CD1c-positive myeloid dendritic cell (primary cell): ENCODE results near the gene MT3.
"Not testable (repeated sequence)": the region's sequence is repeated elsewhere in the genome, so short reads cannot be mapped to it uniquely, and the experiment has no call there.

Source experiments
- DNase-seq: peaks from one replicate; pipeline ENCODE4 v3.0.0-alpha.2; 2016; ENCODE audit errors: extremely low spot score

MT3 gene

GRCh38 chr16:56610017-56610608 is 20.8 kb downstream of the MT3 start:
- peak; percentile 93 for DNase-seq

DNA sequence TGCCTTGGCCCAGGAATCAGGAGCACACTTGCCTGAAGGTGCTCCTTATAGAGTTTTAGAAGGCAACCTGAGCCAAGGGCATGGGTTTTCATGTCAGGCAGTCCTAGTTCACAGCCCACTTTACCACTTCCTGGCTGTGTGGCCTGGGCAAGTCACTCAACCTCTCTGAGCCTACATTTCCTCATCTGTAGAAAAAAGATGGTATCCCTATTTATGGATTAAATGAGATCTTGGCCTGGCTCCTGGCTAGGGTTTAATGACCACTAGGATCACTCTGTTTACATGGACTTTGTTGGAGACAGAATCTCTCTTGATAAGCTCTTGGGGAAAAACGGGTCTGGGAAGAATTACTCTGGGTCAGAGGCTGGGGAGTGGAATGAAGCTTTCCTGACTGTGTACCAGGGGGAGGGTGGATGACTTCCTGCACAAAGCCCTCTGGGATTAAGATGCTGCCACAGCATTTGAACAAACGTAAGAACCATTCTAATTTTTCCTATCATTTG is 21.3 kb downstream of the MT3 start:
- no peak for DNase-seq

DNA sequence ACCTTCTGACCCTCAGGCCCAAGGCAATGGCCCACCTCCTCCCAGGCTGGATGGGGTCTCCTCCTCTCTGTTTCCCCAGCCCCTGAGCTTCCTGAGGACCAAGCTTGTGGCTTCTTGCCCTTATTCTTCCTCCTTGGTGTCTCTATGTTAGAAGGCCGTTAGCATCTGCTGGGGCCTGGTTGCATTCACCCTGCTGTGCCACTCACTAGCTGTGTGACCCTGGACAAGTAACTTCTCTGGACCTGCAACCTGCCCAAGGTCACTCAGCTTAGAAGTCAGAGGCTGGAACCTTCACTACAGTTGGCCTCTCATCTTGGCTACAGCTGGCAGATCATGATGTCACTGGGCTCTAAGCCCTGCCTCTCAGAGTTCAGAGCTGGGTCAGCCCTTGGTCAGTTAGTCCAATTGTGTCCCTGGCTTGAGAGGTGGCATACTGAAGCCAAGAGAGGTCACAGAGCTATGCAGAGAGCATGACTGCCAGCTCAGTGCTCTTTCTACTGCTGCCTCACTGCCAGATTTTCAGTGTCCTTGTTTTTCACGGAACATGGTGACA is 22.0 kb downstream of the MT3 start:
- DNase-seq, result no peak

- DNase-seq, result no peak
Measured at GRCh38 chr16:56613706-56614105, 24.4 kb downstream of the MT3 start.

DNA sequence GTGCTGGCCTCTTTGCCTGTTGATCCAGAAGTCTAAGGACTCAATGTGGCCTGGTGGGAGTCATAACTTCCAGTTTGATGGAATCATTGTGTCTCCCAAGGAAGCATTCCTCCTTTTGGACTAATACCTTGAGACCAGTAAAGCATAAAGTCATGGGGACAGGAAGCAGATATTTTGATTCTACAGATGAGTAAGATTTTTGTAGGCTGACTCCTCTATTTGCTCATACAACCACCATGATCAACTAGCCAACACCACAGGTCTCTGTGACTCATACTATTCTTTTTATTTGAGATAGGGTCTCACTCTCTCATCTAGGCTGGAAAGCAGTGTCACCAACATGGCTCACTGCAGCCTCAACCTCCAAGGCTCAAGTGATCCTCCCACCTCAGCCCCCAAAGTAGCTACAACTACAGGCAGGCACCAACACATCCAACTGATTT is 25.2 kb downstream of the MT3 start:
- no peak for DNase-seq

GRCh38 chr16:56615353-56615752 is 26.0 kb downstream of the MT3 start:
- DNase-seq, result no peak

- no peak for DNase-seq
Measured at GRCh38 chr16:56616608-56617211, 27.4 kb downstream of the MT3 start.

DNA sequence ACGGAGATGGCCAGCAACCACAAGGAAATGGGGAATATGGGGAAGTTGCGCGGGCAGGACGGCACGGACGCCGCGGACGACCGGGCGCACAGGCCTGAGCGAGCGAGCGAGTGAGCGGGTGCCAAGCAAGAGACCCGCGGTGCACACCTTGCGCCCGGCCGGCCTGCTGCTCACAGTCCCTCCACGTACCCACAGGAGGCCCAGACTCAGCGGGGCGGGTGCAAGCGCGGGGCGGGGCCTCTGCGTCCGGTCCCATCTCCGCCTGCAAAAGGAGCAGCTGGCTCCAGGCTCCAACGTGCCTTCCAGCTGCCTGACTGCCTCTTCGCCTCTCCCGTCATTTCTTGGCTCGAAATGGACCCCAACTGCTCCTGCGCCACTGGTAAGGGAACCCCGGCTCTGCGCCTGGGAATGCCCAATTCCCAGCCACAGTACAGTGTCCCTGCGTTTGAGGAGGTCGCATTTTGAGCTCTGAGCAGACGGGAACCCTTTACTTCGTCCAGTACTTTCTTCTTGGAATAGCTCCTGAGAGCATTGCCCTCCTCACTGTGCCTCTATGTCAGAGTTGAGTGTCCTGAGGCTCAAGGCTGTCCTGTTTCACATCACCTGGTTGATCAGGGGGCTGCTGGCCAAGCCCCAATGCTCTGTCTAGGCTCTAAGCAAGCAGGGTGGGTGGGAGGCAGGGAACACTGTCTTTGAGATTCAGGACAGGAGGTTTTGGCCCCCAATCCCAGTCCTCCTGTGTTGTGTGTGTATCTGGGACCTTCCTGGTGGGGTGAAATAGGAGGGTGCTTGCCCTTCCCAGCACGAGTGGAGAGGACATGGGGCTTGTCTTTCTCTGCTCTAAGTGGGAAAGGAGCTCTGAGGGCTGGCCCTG is 28.1 kb downstream of the MT3 start:
- peak; percentile 39 for DNase-seq

DNA sequence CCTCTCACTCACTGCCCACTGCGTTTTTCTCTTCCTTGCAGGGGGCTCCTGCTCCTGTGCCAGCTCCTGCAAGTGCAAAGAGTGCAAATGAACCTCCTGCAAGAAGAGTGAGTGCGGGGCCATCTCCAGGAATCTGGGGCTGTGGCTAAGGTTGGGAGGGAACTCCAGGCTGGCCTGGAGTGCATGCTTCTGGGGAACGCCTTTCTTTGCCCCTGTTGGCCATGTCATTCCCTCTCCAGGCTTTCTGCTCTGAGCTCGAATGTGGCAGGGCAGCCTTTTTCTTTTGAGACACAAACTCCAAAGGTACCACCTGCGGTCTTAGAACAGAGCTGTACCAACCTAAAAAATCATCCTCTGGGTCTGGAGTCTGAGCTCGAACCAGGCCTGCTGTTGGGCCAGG is 28.8 kb downstream of the MT3 start:
- no peak for DNase-seq

- DNase-seq, result no peak
Measured at GRCh38 chr16:56620339-56620897, 31.1 kb downstream of the MT3 start.

DNA sequence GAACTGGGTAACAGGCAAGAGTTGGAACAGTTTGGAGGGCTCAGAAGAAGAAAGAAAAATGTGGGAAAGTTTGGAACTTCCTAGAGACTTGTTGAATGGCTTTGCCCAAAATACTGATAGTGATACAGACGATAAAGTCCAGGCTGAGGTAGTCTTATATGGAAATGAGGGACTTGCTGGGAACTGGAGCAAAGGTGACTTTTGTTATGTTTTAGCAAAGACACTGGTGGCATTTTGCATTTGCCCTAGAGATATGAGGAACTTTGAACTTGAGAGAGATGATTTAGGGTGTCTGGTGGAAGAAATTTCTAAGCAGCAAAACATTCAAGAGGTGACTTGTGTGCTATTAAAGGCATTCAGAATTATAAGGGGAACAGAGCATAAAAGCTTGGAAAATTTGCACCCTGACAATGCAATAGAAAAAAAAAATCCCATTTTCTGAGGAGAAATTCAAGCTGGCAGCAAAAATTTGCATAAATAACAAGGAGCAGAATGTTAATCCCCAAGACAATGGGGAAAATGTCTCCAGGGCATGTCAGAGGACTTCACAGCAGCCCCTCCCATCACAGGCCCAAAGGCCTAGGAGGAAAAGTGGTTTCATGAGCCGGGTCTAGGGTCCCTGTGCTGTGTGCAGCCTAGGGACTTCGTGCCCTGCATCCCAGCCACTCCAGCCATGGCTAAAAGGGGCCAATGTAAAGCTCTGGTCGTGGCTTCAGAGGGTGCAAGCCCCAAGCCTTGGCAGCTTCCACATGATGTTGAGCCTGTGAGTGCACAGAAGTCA is 32.5 kb downstream of the MT3 start:
- DNase-seq, result not testable (repeated sequence)

- not testable (repeated sequence) for DNase-seq
Measured at GRCh38 chr16:56623184-56623583, 33.9 kb downstream of the MT3 start.

- DNase-seq, result no peak
Measured at GRCh38 chr16:56623637-56624036, 34.3 kb downstream of the MT3 start.

DNA sequence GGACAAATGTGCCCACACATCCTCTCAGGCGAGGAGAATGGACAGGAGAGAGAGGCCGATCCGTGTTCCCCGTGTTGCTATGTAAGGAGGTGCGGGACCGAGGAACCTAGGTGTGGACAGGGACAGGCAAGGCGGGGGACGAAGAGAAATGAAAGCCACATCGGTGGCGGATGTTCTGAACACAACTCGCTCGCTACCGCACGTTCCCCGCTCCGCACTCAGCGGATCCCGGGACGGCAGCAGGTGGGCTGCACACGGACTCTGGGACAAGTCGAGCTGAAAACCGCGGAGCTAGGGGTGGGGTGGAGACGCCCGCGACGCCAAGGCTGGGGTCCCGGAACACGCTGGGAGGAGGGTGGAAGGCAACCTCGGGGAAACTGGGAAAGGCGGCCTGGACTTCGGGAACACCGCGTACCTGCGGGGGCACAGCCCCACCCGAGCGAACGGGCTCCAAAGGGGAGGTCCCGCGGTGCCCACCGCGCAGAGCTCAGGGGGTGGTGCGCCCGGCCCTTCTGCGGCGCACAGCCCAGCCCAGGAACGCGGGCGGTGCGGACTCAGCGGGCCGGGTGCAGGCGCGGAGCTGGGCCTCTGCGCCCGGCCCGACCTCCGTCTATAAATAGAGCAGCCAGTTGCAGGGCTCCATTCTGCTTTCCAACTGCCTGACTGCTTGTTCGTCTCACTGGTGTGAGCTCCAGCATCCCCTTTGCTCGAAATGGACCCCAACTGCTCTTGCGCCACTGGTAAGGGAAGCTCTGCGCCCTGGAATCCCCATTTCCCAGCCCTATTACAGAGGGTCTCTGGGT is 36.0 kb downstream of the MT3 start, which contains the start of gene MT1E:
Gene MT1E (plus strand): TSS at position 642 of the 803 bp plus-strand sequence. CDS start 71 bp downstream, at position 713.
- DNase-seq, result peak; percentile 60

DNA sequence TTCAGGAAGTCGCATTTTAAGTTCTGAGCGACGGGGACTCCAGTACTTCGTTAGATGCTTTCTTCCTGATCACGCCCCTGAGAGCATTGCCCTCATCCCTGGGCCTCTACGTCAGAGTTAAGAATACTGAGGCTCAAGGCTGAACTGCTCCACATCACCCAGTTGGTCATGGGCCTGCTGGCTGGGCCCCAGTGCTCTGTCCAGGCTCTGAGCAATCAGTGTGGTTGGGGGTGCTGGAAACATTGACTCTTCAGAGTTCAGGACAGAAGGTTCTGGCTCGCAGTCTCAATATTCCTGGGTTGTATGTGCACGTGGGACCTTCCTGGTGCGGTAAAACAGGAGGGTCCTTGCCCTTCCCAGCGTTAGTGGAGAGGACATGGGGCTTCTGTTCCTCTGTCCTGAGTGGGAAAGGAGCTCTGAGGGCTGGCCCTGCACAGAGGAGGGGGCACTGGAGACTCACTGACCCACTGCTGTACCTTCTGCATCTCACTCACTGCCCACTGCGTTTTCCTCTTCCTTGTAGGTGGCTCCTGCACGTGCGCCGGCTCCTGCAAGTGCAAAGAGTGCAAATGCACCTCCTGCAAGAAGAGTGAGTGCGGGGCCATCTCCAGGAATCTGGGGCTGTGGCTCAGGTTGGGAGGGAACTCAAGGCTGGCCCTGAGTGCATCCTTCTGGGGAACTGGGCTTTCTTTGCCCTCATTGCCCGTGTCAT is 36.8 kb downstream of the MT3 start:
- no peak for DNase-seq

GRCh38 chr16:56626685-56627084 is 37.4 kb downstream of the MT3 start:
- no peak for DNase-seq

- DNase-seq, result no peak
Measured at GRCh38 chr16:56628486-56629350, 39.4 kb downstream of the MT3 start.

- no peak for DNase-seq
Measured at GRCh38 chr16:56629531-56629930, 40.2 kb downstream of the MT3 start.

DNA sequence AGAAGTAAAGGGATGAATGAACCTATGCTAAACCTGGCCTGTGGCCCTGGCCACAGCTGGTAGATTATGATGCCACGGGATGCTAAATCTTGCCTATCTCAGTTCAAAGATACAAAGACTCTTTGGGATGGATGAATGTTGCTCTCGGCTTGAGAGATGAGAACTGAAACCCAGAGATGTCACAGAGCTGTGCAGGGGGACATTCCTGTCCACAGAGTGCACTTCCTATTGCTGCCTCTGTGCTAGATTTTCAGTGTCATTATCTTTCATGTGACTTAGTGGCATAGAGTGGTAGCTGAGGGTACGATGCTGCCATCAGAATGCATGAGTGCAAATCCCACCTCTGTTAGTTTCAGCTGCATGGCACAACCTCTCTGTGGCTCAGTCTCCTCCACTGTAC is 40.8 kb downstream of the MT3 start:
- DNase-seq, result peak; percentile 22
